ENCODE data around the gene CSNK1D. TPM values are rescaled to one million over a fixed set of nuclear protein-coding genes. Genes with fewer than 3 reads are reported as not detected.
A peak's percentile ranks its signal among the peaks of the same experiment; 100 is the strongest.

Gene CSNK1D
- total and polyA plus RNA-seq, 4 donors, result 35.2 to 144 (median 89.1) TPM

GRCh38 chr17:82235056-82235774 lies 38.3 kb downstream of the CSNK1D start:
- peaks cover 59% of the 10 kb centered on the region for H3K36me3 ChIP-seq (ENCODE audit: control insufficient read depth, insufficient read depth, low read length)
- no peak for DNase-seq (ENCODE audit: low read depth in 4 of 6, low spot score in 6 of 6)
- no peak overlapping the region for H3K4me3 ChIP-seq (ENCODE audit: low read depth, low read length)
- peaks cover 48% of the 10 kb centered on the region for H3K4me1 ChIP-seq (ENCODE audit: control insufficient read depth, insufficient read depth, low read length)
- no peaks in the 10 kb centered on the region for H3K9me3 ChIP-seq (ENCODE audit: control insufficient read depth, insufficient read depth, low read length)
- 88% methylated on average over 18 of the region's 19 CpGs for whole genome bisulfite sequencing (ENCODE audit: insufficient coverage)
- no peak overlapping the region for H3K27ac ChIP-seq (ENCODE audit: low read depth, low read length)
- peaks cover 13% of the 10 kb centered on the region for H3K27me3 ChIP-seq (ENCODE audit: control insufficient read depth, insufficient read depth, low read length)

GRCh38 chr17:82234211-82235055 lies 39.1 kb downstream of the CSNK1D start:
- DNase-seq (ENCODE audit: low read depth in 4 of 6, low spot score in 6 of 6), result no peak
- H3K36me3 ChIP-seq (ENCODE audit: control insufficient read depth, insufficient read depth, low read length), result peaks cover 51% of the 10 kb centered on the region
- peaks cover 53% of the 10 kb centered on the region for H3K4me1 ChIP-seq (ENCODE audit: control insufficient read depth, insufficient read depth, low read length)
- H3K4me3 ChIP-seq (ENCODE audit: low read depth, low read length), result no peak overlapping the region
- WGBS (ENCODE audit: insufficient coverage), result 73% methylated on average over 25 of the region's 26 CpGs
- no peaks in the 10 kb centered on the region for H3K9me3 ChIP-seq (ENCODE audit: control insufficient read depth, insufficient read depth, low read length)
- peaks cover 21% of the 10 kb centered on the region for H3K27me3 ChIP-seq (ENCODE audit: control insufficient read depth, insufficient read depth, low read length)
- H3K27ac ChIP-seq (ENCODE audit: low read depth, low read length), result no peak overlapping the region

DNA sequence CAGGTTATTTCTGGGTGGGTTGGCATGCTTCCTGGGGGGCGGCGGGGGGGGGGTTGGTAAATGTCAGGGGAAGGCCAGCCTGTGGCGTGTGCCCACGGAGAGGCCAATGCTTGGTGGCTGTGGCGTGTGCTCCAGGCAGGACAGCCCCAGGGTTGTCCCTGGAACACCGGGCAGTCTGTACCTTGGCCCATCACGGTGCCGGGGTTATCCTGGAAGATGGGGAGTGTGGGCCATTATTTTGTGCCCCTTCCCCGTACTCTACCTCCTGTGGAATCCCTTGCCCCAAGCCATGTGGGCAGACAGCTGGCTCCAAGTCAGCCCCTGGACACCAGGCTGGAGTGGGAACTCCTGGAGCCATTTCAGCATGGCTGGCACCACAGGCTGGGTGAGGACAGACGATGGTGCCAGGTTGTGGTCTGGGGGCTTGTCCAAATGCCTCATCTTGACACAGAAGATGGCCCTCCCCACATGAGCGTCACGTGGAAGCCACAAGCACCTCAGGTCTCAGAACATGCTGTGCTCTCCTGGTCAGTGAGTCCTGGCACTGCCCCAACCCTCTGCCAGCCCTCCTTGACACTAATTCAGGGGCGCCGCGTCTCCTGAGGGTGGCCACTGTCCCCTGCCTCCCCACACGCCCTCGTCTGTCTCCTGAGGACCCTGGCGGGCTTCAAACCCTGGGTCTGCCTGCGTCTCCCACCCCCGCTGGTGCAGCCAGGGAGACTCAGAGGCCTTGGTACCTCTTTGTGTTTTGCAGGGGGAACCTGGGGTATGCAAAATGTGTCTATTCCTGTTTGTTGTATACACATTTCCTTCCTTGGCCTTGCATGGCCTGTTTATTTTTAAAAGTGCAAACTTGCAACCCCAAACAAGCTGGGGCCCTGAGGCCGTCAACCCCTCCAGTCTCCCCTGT lies 40.4 kb downstream of the CSNK1D start:
- WGBS (ENCODE audit: insufficient coverage), result 66% methylated on average over 13 of the region's 21 CpGs
- no peak for DNase-seq (ENCODE audit: low read depth in 4 of 6, low spot score in 6 of 6)

DNA sequence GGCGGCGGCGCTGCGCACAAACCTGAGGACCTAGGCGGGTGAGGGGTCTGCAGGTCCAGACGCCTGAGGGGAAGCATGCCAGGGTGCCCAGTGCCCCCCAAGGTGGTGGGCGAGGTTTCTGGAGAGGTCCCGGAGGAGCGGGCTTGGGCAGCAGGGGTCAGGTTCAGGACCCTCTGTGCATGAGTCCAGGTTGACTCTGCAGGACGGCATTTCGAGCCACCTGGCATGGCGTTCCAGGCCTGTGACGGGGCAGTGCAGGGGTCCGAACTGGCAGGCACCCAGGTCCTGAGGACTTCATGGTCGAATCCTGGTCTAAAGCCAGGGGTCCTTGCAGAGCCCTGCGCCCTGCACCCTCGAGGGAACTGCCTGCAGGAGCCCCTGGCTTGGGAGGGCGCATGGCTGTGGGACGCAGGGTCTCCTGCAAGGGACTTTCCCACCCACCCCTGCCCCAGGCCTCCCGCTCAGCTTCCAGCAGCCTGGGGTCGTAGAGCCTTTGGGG lies 41.1 kb downstream of the CSNK1D start:
- 69% methylated on average over 17 of the region's 21 CpGs for WGBS (ENCODE audit: insufficient coverage)
- Histone ChIP-seq H3K4me3 (ENCODE audit: low read depth, low read length) (no peak overlapping the region), H3K27ac (ENCODE audit: low read depth, low read length) (no peak overlapping the region), H3K36me3 (ENCODE audit: control insufficient read depth, insufficient read depth, low read length) (peaks cover 30% of the 10 kb centered on the region), H3K27me3 (ENCODE audit: control insufficient read depth, insufficient read depth, low read length) (peaks cover 39% of the 10 kb centered on the region), H3K4me1 (ENCODE audit: control insufficient read depth, insufficient read depth, low read length) (peaks cover 61% of the 10 kb centered on the region), H3K9me3 (ENCODE audit: control insufficient read depth, insufficient read depth, low read length) (no peaks in the 10 kb centered on the region)
- DNase-seq (ENCODE audit: low read depth in 4 of 6, low spot score in 6 of 6), result no peak

More for the DNA sequence above, 40.4 kb downstream of the CSNK1D start:
- no peaks in the 10 kb centered on the region for H3K9me3 ChIP-seq (ENCODE audit: control insufficient read depth, insufficient read depth, low read length)
- peaks cover 38% of the 10 kb centered on the region for H3K36me3 ChIP-seq (ENCODE audit: control insufficient read depth, insufficient read depth, low read length)
- H3K4me3 ChIP-seq (ENCODE audit: low read depth, low read length), result no peak overlapping the region
- peaks cover 60% of the 10 kb centered on the region for H3K4me1 ChIP-seq (ENCODE audit: control insufficient read depth, insufficient read depth, low read length)
- peaks cover 31% of the 10 kb centered on the region for H3K27me3 ChIP-seq (ENCODE audit: control insufficient read depth, insufficient read depth, low read length)
- no peak overlapping the region for H3K27ac ChIP-seq (ENCODE audit: low read depth, low read length)

DNA sequence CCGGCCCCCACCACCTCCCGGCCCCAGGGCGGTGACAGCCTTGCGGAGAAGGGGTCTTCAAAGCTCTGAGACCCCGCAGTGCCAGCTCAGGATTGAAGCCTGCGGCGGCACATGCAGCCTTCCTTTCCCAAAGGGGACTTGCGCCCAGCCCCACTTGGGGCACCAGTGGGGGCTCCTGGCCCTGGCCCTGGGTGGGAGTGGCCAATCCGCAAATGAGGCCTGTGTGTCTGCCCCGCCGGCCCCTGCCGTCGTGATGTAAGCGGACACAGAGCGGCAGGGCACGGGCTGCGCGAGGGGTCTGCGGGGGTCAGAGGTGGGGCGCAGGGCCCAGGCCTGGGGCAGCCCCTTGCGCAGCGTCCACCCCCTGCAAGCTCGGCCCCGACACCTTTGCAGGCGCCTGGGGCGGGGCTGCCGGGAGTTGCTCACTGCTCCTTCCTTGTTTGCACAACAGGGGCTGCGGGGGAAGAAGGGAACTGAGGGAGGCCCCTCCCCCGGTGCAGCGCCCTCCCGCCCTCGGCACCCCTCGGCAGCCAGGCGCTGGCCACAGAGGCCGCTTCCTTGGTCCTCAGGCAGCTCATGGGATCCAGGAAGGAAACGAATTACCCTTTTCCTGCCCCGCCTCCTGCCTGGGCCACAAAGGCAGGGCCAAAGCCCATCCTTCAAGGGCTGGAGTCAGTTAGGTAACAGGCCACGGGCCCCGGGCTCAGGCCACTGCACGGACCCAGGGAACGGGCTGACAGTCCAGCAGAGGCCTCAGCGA lies 41.8 kb downstream of the CSNK1D start:
- H3K9me3 ChIP-seq (ENCODE audit: control insufficient read depth, insufficient read depth, low read length), result no peaks in the 10 kb centered on the region
- H3K4me1 ChIP-seq (ENCODE audit: control insufficient read depth, insufficient read depth, low read length), result peaks cover 58% of the 10 kb centered on the region
- peaks cover 43% of the 10 kb centered on the region for H3K27me3 ChIP-seq (ENCODE audit: control insufficient read depth, insufficient read depth, low read length)
- peak overlapping the region; percentile 36 for H3K4me3 ChIP-seq (ENCODE audit: low read depth, low read length)
- peak in 1 of 6 donors; percentile 61 for DNase-seq (ENCODE audit: low read depth in 4 of 6, low spot score in 6 of 6)
- WGBS (ENCODE audit: insufficient coverage), result 11% methylated on average over 42 of the region's 42 CpGs
- peak overlapping the region; percentile 50 for H3K27ac ChIP-seq (ENCODE audit: low read depth, low read length)
- peaks cover 24% of the 10 kb centered on the region for H3K36me3 ChIP-seq (ENCODE audit: control insufficient read depth, insufficient read depth, low read length)

DNA sequence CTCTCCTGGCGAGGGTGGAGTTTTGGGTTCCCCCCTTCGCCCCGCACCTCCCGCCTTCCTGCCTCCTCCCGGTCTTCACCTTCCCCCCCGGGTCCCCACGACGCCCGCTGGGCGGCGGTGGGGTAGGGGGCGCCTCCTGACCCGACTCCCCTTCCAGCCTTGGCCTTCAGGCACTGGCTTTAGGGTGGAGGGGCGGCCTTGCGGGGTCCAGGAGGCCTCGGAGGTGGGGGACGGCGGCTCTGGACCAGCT lies 42.3 kb downstream of the CSNK1D start:
- 0% methylated on average over 12 of the region's 18 CpGs for WGBS (ENCODE audit: insufficient coverage)
- H3K4me3 ChIP-seq (ENCODE audit: low read depth, low read length), result peak overlapping the region; percentile 36
- no peaks in the 10 kb centered on the region for H3K9me3 ChIP-seq (ENCODE audit: control insufficient read depth, insufficient read depth, low read length)
- H3K27ac ChIP-seq (ENCODE audit: low read depth, low read length), result peak overlapping the region; percentile 50
- H3K27me3 ChIP-seq (ENCODE audit: control insufficient read depth, insufficient read depth, low read length), result peaks cover 43% of the 10 kb centered on the region
- peaks cover 19% of the 10 kb centered on the region for H3K36me3 ChIP-seq (ENCODE audit: control insufficient read depth, insufficient read depth, low read length)
- no peak for DNase-seq (ENCODE audit: low read depth in 4 of 6, low spot score in 6 of 6)
- peaks cover 53% of the 10 kb centered on the region for H3K4me1 ChIP-seq (ENCODE audit: control insufficient read depth, insufficient read depth, low read length)

- peaks cover 14% of the 10 kb centered on the region for H3K36me3 ChIP-seq (ENCODE audit: control insufficient read depth, insufficient read depth, low read length)
- no peaks in the 10 kb centered on the region for H3K9me3 ChIP-seq (ENCODE audit: control insufficient read depth, insufficient read depth, low read length)
- WGBS (ENCODE audit: insufficient coverage), result 13% methylated on average over 74 of the region's 76 CpGs
- H3K4me1 ChIP-seq (ENCODE audit: control insufficient read depth, insufficient read depth, low read length), result peaks cover 48% of the 10 kb centered on the region
- peak in 2 of 6 donors; percentile 48 to 82 for DNase-seq (ENCODE audit: low read depth in 4 of 6, low spot score in 6 of 6)
- H3K27ac ChIP-seq (ENCODE audit: low read depth, low read length), result peak overlapping the region; percentile 25
- peak overlapping the region; percentile 36 for H3K4me3 ChIP-seq (ENCODE audit: low read depth, low read length)
- peaks cover 43% of the 10 kb centered on the region for H3K27me3 ChIP-seq (ENCODE audit: control insufficient read depth, insufficient read depth, low read length)
These were observed 42.7 kb downstream of the CSNK1D start for GRCh38 chr17:82230609-82231311.

DNA sequence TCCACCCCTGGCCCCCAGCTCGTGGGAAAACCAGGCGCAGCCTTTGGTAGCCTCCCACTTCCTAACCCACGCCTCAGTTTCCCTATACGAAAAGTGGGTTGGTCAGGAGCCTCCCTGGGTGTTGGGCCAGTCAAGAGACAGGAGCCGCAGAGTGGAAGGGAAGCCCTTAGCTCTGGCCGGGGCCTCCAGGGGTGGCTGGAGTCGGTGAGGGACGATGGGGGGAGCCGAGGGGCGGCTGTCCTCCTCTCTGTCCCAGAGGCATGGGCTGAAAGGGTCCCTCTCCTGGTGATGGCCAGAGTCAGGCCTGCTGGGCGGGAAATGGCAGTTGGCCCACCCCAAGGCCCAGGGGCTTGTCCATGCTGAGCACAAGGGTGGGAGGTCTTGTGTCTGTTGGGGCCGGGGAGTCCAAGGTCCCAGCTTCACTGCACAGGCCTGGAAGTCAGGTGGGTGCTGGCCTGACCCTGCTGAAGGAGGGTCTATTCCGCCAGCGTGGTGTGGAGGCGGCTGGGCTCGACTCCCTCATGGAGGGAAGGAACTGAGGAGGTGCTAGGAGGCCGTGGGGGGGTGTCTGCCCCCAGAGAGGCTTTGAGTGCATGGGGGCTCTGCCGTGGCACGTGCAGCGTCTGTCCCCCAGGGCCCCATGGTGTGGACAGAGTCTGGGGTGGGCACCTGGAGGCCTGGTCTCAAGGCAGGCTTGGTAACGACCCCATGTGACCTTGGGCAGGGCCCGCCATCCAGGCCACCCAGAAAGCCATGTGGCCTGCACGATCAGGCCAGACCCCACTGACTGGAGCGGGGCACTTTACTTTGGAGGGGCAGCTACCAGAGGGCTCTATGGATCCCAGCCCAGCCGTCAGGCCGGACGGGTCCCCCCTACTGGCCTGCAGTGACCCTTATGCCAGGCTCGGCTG lies 43.5 kb downstream of the CSNK1D start:
- DNase-seq (ENCODE audit: low read depth in 4 of 6, low spot score in 6 of 6), result no peak
- Histone ChIP-seq H3K36me3 (ENCODE audit: control insufficient read depth, insufficient read depth, low read length) (peaks cover 6% of the 10 kb centered on the region), H3K9me3 (ENCODE audit: control insufficient read depth, insufficient read depth, low read length) (no peaks in the 10 kb centered on the region), H3K27ac (ENCODE audit: low read depth, low read length) (peak overlapping the region; percentile 25), H3K4me3 (ENCODE audit: low read depth, low read length) (peak overlapping the region; percentile 31), H3K27me3 (ENCODE audit: control insufficient read depth, insufficient read depth, low read length) (peaks cover 43% of the 10 kb centered on the region), H3K4me1 (ENCODE audit: control insufficient read depth, insufficient read depth, low read length) (peaks cover 40% of the 10 kb centered on the region)
- 48% methylated on average over 27 of the region's 28 CpGs for WGBS (ENCODE audit: insufficient coverage)

Measured in spinal cord (tissue), 10 donors.